ENCODE results near the gene SAG. TPM values are rescaled to one million over a fixed set of nuclear protein-coding genes. Genes with fewer than 3 reads are reported as not detected.
"Not testable (repeated sequence)": the region's sequence is repeated elsewhere in the genome, so short reads cannot be mapped to it uniquely, and the experiment has no call there.

The SAG gene
- total RNA-seq, 1 donor from 2014 or later: not detected

DNA sequence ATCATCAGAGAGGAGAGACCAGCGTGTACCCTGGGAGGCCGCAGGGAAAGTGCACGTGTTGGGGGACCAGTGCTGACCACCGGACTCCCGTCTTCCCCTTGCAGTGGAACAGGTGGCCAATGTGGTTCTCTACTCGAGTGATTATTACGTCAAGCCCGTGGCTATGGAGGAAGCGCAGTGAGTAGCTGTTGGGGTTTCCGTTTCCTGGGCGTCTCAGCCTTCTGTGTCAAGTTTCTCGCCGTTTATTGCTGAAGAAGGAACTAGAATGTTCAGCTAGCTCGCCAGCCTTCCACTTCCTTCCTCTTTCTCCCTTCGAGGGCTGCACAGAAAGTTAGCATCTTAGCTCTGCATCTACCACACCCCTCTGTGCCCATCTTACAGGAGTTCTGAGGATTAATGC is 23.9 kb downstream of the SAG start:
- DNase-seq (ENCODE audit: low spot score): peak; percentile 80

GRCh38 chr2:233332125-233332524 is 24.5 kb downstream of the SAG start:
- DNase-seq (ENCODE audit: low spot score): no peak

DNA sequence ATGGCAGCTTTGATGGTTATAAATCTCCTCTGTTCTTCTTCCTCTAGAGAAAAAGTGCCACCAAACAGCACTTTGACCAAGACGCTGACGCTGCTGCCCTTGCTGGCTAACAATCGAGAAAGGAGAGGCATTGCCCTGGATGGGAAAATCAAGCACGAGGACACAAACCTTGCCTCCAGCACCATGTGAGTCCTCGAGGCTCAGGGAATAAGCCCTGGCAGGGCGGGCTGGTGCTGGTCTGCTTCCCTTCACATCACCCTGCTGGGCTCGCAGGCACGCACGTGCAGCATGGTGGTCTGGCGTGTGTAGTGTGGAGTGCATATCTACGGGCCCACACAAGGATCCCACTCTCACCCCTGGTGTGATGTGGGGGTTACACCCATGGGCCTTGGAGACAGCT is 27.3 kb downstream of the SAG start:
- DNase-seq (ENCODE audit: low spot score): no peak

DNA sequence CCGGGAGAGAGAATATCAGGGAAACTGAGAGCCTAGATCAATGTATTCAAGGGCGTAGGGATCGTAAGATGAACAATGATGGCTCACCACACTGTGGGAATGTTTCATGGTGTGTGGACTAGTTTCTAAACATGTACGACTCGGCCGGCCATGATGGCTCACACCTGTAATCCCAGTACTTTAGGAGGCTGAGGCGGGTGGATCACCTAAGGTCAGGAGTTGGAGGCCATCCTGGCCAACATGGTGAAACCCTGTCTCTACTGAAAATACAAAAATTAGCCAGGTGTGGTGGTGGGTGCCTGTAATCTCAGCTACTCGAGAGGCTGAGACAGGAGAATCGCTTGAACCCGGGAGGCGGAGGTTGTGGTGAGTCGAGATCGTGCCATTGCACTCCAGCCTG is 28.5 kb downstream of the SAG start:
- DNase-seq (ENCODE audit: low spot score): not testable (repeated sequence)

GRCh38 chr2:233336541-233336940 is 28.9 kb downstream of the SAG start:
- DNase-seq (ENCODE audit: low spot score): peak; percentile 43

DNA sequence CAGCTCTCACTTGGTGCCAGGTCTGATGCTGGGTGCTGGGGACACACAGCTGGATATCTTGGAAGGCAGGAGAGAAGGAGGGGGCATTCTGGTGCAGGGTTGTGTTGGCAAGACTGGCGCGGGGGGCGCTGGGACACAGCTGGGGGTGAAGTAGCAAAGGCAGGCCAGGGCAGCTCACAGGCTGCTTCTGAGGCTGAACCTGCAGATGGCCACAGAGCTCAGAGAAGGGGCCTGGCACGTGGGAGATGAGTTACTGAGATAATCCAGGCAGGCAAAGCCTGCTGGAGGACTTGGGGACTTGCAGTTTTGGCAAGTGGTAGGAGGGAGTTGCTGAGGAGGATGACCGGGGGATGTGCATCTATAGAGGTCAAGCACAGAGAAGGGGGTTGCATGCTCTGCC is 30.4 kb downstream of the SAG start:
- DNase-seq (ENCODE audit: low spot score): no peak

DNA sequence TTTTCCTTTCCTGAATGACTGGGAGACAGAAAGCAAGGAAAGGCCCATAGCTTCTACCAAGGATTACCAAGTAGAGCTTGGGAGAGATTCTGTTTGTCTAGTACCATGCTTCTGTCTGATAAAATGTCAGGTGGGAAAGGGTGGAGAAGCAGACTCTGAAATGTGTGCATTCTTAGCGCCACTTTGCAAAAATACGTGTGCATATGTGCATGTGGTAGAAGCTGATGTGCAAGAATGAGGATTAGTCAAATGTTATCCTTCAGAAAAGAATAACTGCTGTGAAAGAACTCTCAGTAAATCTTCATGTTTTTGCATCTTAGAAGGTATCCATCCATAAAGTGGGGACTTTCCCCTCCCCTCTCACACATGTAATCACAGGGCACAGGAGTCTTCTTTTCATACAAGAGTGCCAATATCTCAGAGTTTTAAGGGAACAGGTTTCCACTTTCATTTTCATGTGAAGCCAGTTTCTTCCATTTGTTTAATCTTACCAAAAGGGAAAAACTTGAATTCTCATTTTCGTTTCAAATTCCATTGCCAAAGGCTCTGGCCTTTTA is 31.3 kb downstream of the SAG start:
- DNase-seq (ENCODE audit: low spot score): no peak

DNA sequence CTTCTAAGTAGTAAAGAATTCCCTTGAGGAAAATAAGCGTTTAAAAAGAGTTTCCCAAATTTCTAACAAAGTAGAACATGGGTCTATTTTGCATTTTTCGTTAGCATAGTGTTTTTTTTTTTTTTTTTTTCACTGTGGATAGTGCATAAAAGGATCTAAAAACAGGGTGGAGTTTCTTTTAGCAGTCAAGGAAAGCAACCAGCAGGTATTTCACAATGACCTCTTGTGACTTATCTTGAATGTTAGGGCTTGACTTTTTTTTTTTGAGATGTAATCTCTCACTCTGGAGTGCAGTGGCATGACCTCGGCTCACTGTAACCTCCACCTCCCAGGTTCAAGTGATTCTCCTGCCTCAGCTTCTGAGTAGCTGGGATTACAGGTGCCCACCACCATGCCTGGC is 31.8 kb downstream of the SAG start:
- no peak for DNase-seq (ENCODE audit: low spot score)

DNA sequence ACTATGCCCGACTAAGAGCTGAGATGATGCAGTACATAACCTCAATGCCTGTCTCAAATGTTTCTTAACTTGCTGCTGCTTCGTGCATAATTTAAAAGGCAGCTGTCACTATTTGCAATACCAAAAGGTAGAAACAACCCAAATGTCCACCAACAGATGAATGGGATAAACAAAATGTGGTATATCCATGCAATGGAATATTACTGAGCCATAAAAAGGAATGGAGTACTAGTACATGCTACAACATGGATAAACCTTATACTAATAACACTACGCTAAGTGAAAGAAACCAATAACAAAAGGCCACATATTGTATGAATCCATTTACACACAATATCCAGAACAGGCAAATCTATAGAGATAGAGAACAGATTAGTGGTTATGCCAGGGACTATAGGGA is 33.7 kb downstream of the SAG start:
- no peak for DNase-seq (ENCODE audit: low spot score)

- no peak for DNase-seq (ENCODE audit: low spot score)
Observed at GRCh38 chr2:233342301-233342700, 34.7 kb downstream of the SAG start.

- no peak for DNase-seq (ENCODE audit: low spot score)
Observed at GRCh38 chr2:233343171-233343705, 35.6 kb downstream of the SAG start.

- DNase-seq (ENCODE audit: low spot score): no peak
Observed at GRCh38 chr2:233346376-233346775, 38.8 kb downstream of the SAG start.

GRCh38 chr2:233346930-233347329 is 39.3 kb downstream of the SAG start:
- DNase-seq (ENCODE audit: low spot score): no peak

DNA sequence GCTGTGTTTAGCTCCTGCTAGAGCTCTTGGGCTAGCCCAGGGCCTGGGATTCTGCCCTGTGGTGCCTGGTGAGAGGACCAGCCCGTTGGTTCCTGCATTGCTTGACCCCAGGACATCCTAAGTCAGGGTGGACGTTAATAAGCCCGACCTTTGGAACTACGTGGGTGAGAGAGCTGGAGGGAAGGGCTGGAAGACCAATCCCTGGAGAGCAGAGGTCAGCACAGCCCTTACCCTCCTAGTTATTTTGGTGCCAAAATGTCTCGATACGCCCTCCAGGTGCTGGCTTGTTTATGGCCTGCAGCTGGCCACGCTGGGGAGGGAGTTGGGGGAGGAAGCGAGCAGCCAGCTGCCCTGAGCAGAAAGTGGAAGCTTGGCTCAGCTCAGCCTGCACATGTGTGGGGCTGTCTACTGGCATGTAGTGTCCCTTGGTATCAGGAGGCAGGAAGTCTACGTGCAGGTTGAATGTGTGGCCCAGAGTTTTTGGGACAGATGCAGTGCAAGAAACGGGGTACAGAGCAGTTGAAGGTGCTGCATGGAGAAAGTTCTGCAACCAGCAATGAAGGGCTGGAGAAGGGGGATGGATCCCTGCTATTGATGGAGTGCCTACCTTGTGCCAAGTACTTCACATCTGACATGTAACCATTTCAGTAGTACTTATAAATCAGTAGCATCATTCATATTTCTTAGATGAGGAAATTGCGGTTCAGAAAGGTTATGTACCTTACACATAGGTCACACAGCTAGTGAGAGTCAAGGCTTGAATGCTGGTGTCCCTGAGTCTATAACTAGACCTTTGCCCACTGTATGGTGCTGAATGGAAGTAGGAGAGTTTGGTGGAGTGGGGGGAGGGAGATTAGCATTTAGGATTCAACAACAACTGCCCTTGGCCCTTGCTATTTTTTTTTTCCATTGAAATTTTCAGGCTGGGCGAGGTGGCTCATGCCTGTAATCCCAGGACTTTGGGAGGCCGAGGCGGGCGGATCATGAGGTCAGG is 41.7 kb downstream of the SAG start:
- peak; percentile 39 for DNase-seq (ENCODE audit: low spot score)

- no peak for DNase-seq (ENCODE audit: low spot score)
Observed at GRCh38 chr2:233350708-233351107, 43.1 kb downstream of the SAG start.

GRCh38 chr2:233351423-233351822 is 43.8 kb downstream of the SAG start:
- DNase-seq (ENCODE audit: low spot score): no peak

DNA sequence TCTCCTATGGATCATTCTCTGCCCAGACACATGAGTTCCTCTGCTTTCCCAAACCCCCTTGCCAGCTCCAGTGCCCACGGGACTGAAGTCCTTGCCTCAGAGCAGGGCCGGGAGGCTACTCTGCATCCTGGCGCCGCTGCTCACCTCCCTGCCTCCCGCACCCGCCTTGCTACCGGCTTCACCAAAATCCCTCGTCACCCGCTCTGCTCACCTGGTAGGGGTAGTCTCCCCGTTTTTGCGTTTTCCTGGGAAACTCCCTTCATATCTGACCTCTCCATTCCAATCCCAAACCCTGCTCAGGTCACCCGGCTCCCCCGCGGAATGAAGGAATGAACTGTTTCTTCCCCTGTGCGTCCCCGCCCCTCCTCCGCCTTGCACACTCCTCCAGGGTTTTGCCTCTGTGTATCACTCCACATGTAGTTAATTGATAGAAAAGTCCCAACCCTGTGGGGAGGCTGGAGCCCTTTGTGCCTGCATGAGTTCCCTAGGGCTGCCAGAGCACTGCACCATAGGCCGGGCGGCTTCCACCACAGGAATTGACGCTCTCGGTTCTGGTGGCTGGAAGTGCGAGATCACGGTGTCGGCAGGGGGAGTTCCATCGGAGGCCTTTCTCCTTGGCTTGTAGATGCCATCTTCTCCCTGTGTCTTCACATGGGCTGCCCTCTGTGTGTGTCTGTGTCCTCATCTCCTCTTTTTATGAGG is 44.7 kb downstream of the SAG start:
- no peak for DNase-seq (ENCODE audit: low spot score)

DNA sequence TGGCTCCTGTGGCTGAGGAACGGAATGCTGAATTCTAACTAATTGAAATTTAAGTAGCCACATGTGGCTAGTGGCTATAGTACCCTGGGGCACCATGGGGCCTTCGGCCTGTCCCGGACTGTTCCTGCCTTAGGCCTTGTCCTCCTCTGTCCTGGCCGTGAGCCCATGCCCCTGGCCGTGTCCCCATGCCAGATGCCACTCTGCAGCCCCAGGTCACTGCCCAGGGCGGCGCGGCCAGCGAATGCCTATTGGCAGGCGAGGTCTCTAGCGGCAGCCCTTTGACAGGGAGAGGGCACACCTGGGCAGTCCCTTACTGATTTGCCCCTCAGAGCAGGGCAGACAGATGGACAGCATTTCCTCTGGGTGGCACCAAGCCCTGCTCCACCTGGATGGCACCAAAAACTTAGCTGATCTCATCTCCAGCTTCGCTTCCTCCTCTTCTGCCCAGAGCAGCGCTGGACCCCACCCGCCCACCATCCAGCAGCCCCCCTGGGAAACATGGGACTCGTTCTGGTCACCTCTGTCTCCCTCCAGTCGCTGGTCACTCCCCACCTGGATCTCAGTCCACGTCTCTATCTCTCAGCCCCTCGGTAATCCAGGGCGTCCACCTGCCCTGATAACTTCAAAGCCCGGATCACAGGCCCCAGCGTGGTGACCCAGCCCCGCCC is 45.6 kb downstream of the SAG start:
- no peak for DNase-seq (ENCODE audit: low spot score)

DNA sequence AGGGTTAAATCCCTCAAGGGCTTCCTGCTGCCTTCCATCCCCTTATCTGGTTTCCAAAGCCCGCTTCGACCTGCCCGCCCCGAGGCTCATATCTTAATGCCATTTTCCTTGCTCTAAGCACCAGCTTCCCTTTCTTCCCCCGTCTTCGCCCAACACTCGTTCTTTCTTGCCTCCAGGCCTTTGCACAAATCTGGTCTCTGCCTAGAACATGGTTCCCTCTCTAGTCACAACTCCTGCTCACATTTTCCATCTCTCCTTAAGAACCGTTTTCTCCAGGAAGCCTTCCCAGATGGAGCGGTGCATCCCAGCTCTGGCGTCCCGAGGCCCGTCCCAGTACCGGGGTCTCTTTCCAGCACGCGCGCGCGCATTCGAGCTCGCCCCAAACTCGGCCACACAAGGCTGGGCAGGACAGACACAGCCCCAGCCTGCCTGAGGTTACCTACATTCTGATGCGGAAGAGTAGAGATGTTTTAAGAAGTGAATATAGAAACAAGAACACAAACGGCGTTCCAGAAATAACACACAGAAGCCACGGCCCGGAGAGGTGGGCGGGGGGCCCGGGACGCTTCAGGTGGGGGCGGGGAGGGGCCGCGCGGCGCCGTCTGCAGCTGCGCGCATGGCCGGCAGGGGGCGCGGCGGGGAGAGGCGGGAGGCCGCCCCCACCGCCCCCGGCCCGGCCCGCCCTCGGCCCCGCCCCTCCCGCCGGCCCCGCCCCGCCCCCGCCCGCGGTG is 46.3 kb downstream of the SAG start, which contains the start of gene DGKD:
Gene DGKD, plus strand, starts transcription at position 726 of the 731 bp plus-strand sequence. CDS start 25 bp downstream, outside the sequence.
- DNase-seq (ENCODE audit: low spot score): peak; percentile 49

DNA sequence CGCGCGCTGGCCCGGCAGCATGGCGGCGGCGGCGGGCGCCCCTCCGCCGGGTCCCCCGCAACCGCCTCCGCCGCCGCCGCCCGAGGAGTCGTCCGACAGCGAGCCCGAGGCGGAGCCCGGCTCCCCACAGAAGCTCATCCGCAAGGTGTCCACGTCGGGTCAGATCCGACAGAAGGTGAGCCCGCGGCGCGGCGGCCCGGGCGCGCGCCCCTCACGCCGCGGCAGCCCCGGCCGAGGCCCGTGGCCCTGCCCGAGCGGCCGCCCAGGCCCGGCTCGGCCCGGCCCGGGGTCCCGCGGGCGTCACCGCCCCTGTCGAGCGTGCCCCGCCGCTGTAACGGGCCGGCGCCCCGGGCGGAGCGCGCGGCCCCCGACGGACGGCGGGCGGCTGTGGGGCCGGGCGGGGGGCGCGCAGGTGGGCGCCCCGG is 46.9 kb downstream of the SAG start:
- DNase-seq (ENCODE audit: low spot score): no peak

All from mucosa of gallbladder (tissue), 1 donor.